HEK293T (cell line): ENCODE measurements around the gene DARS1.

Experiments
- ARNT ChIP-seq: fragments of 450-650 bp; IDR thresholded peaks from 2 replicates; pipeline ENCODE4 v1.6.1; 2017; ENCODE audit warnings: mild to moderate bottlenecking
- BHLHE40 ChIP-seq: fragments of 450-650 bp; IDR thresholded peaks from 2 replicates; pipeline ENCODE4 v1.6.1; 2016; ENCODE audit warnings: mild to moderate bottlenecking, moderate library complexity, borderline replicate concordance
- ELF4 ChIP-seq: fragments of 450-650 bp; IDR thresholded peaks from 2 replicates; pipeline ENCODE4 v1.6.1; 2017; ENCODE audit warnings: antibody characterized with exemption
- FOXK2 ChIP-seq: fragments of 450-650 bp; IDR thresholded peaks from 2 replicates; pipeline ENCODE4 v1.6.1; 2016; ENCODE audit warnings: mild to moderate bottlenecking
- FOXM1 ChIP-seq: fragments of 450-650 bp; IDR thresholded peaks from 2 replicates; pipeline ENCODE4 v1.6.1; 2017; ENCODE audit warnings: mild to moderate bottlenecking, borderline replicate concordance
- NFRKB ChIP-seq: fragments of 450-650 bp; IDR thresholded peaks from 2 replicates; pipeline ENCODE4 v1.6.1; 2016; ENCODE audit warnings: mild to moderate bottlenecking, moderate library complexity
- PKNOX1 ChIP-seq: fragments of 450-650 bp; IDR thresholded peaks from 2 replicates; pipeline ENCODE4 v1.6.1; 2016
- SP1 ChIP-seq: fragments of 450-650 bp; IDR thresholded peaks from 2 replicates; pipeline ENCODE4 v1.6.1; 2017
- SUZ12 ChIP-seq: fragments of 450-650 bp; IDR thresholded peaks from 2 replicates; pipeline ENCODE4 v1.6.1; 2016; ENCODE audit warnings: mild to moderate bottlenecking
- ZNF384 ChIP-seq: fragments of 450-650 bp; IDR thresholded peaks from 2 replicates; pipeline ENCODE4 v1.6.1; 2016

GRCh38 chr2:135942936-135943688 is 42.3 kb downstream of the DARS1 start:
- TF ChIP-seq SP1 (no peak), PKNOX1 (no peak), ZNF384 (no peak), SUZ12 (no peak), BHLHE40 (no peak), ARNT (no peak), FOXK2 (no peak), FOXM1 (no peak), NFRKB (no peak), ELF4 (no peak)
